Measurements from ENCODE around the gene MACROH2A1.

Gene MACROH2A1

GRCh38 chr5:135310328-135310989 lies 88.6 kb downstream of the MACROH2A1 start:
- DNase-seq: no peak

- DNase-seq: no peak
Measured at GRCh38 chr5:135309391-135310327, 89.4 kb downstream of the MACROH2A1 start.

GRCh38 chr5:135308752-135309151 lies 90.3 kb downstream of the MACROH2A1 start:
- no peak for DNase-seq

GRCh38 chr5:135308245-135308644 lies 90.8 kb downstream of the MACROH2A1 start:
- no peak for DNase-seq

- DNase-seq: no peak
Measured at GRCh38 chr5:135307143-135307903, 91.7 kb downstream of the MACROH2A1 start.

- no peak for DNase-seq
Measured at GRCh38 chr5:135306557-135306956, 92.5 kb downstream of the MACROH2A1 start.

- DNase-seq: peak; percentile 51
Measured at GRCh38 chr5:135304352-135305221, 94.4 kb downstream of the MACROH2A1 start.

GRCh38 chr5:135303582-135304173 lies 95.4 kb downstream of the MACROH2A1 start:
- no peak for DNase-seq

GRCh38 chr5:135296900-135297816 lies 101.9 kb downstream of the MACROH2A1 start:
- no peak for DNase-seq

GRCh38 chr5:135295852-135296251 lies 103.2 kb downstream of the MACROH2A1 start:
- no peak for DNase-seq

- no peak for DNase-seq
Measured at GRCh38 chr5:135294793-135295192, 104.2 kb downstream of the MACROH2A1 start.

- DNase-seq: no peak
Measured at GRCh38 chr5:135289651-135290050, 109.4 kb downstream of the MACROH2A1 start.

GRCh38 chr5:135287551-135287950 lies 111.5 kb downstream of the MACROH2A1 start:
- DNase-seq: no peak

Data from left hindlimb (tissue), 1 donor.